ENCODE data around the gene DRD4. TPM values are rescaled to one million over a fixed set of nuclear protein-coding genes. Genes with fewer than 3 reads are reported as not detected.
A peak's percentile ranks its signal among the peaks of the same experiment; 100 is the strongest.

The DRD4 gene
- total and polyA plus RNA-seq, 3 experiments from 2014 or later, result 0.22 to 0.31 TPM; not detected in 1

GRCh38 chr11:606245-606644 lies 30.8 kb upstream of the DRD4 start:
- peaks cover 0 to 81% (median 9%) of the 10 kb centered on the region in 3 donors for H3K36me3 Mint-ChIP-seq
- no peaks in the 10 kb centered on the region for H3K9me3 ChIP-seq (ENCODE audit: low read length)
- H3K4me1 Mint-ChIP-seq, result no peaks in the 10 kb centered on the region
- H3K4me3 ChIP-seq (ENCODE audit: low read length), result no peak overlapping the region
- no peaks in the 10 kb centered on the region for H3K27me3 Mint-ChIP-seq
- H3K4me3 Mint-ChIP-seq, result no peak overlapping the region
- DNase-seq, result no peak
- H3K4me1 ChIP-seq (ENCODE audit: insufficient read depth, low read length), result no peaks in the 10 kb centered on the region
- H3K27ac ChIP-seq (ENCODE audit: low read depth, low read length), result no peak overlapping the region
- peak overlapping the region in 1 of 8 donors; percentile 42 for H3K27ac Mint-ChIP-seq
- ChIA-PET CTCF (no interaction called here), POLR2A (interaction anchor here (0.8 kb wide), 1 partner anchor 30 kb away, joined by 5 read pairs; the partner anchor contains the start of gene PHRF1)
- no peaks in the 10 kb centered on the region for H3K9me3 Mint-ChIP-seq
- no peaks in the 10 kb centered on the region for H3K27me3 ChIP-seq (ENCODE audit: insufficient read depth, low read length, poor library complexity, severe bottlenecking)
- peaks cover 36% of the 10 kb centered on the region for H3K36me3 ChIP-seq (ENCODE audit: insufficient read depth, low read length)

- Mint-ChIP-seq H3K27ac (peak overlapping the region in 3 of 8 donors; percentile 42 to 88 (median 52)), H3K4me1 (peaks cover 0 to 3% (median 2%) of the 10 kb centered on the region in 3 donors), H3K4me3 (no peak overlapping the region), H3K36me3 (peaks cover 0 to 81% (median 7%) of the 10 kb centered on the region in 3 donors), H3K27me3 (no peaks in the 10 kb centered on the region), H3K9me3 (no peaks in the 10 kb centered on the region)
- Histone ChIP-seq H3K27me3 (ENCODE audit: insufficient read depth, low read length, poor library complexity, severe bottlenecking) (no peaks in the 10 kb centered on the region), H3K36me3 (ENCODE audit: insufficient read depth, low read length) (peaks cover 36% of the 10 kb centered on the region), H3K27ac (ENCODE audit: low read depth, low read length) (no peak overlapping the region), H3K4me1 (ENCODE audit: insufficient read depth, low read length) (no peaks in the 10 kb centered on the region), H3K4me3 (ENCODE audit: low read length) (no peak overlapping the region), H3K9me3 (ENCODE audit: low read length) (no peaks in the 10 kb centered on the region)
- CTCF ChIA-PET, result no interaction called here
- POLR2A ChIA-PET, result no interaction called here
- DNase-seq, result no peak
These were observed 29.9 kb upstream of the DRD4 start for GRCh38 chr11:607020-607780.

- H3K4me1 ChIP-seq (ENCODE audit: insufficient read depth, low read length), result peaks cover 1% of the 10 kb centered on the region
- H3K9me3 ChIP-seq (ENCODE audit: low read length), result no peaks in the 10 kb centered on the region
- H3K36me3 ChIP-seq (ENCODE audit: insufficient read depth, low read length), result peaks cover 43% of the 10 kb centered on the region
- H3K9me3 Mint-ChIP-seq, result no peaks in the 10 kb centered on the region
- H3K4me1 Mint-ChIP-seq, result peaks cover 0 to 6% (median 3%) of the 10 kb centered on the region in 3 donors
- ChIA-PET POLR2A (interaction anchor here (0.5 kb wide), 1 partner anchor 176 kb away, joined by 4 read pairs; no protein-coding TSS in a partner anchor), CTCF (no interaction called here)
- no peak overlapping the region for H3K27ac Mint-ChIP-seq
- peak overlapping the region in 1 of 7 donors; percentile 48 for H3K4me3 Mint-ChIP-seq
- no peak overlapping the region for H3K4me3 ChIP-seq (ENCODE audit: low read length)
- H3K36me3 Mint-ChIP-seq, result peaks cover 0 to 84% (median 7%) of the 10 kb centered on the region in 3 donors
- no peak overlapping the region for H3K27ac ChIP-seq (ENCODE audit: low read depth, low read length)
- no peaks in the 10 kb centered on the region for H3K27me3 ChIP-seq (ENCODE audit: insufficient read depth, low read length, poor library complexity, severe bottlenecking)
- no peak for DNase-seq
- H3K27me3 Mint-ChIP-seq, result no peaks in the 10 kb centered on the region
These were observed 29.0 kb upstream of the DRD4 start for GRCh38 chr11:607971-608659.

- peak overlapping the region in 2 of 7 donors; percentile 23 to 48 for H3K4me3 Mint-ChIP-seq
- Histone ChIP-seq H3K36me3 (ENCODE audit: insufficient read depth, low read length) (peaks cover 45% of the 10 kb centered on the region), H3K9me3 (ENCODE audit: low read length) (no peaks in the 10 kb centered on the region), H3K27me3 (ENCODE audit: insufficient read depth, low read length, poor library complexity, severe bottlenecking) (no peaks in the 10 kb centered on the region), H3K4me3 (ENCODE audit: low read length) (no peak overlapping the region), H3K4me1 (ENCODE audit: insufficient read depth, low read length) (peaks cover 6% of the 10 kb centered on the region), H3K27ac (ENCODE audit: low read depth, low read length) (no peak overlapping the region)
- H3K36me3 Mint-ChIP-seq, result peaks cover 0 to 81% (median 7%) of the 10 kb centered on the region in 3 donors
- H3K4me1 Mint-ChIP-seq, result peaks cover 0 to 12% (median 3%) of the 10 kb centered on the region in 3 donors
- no peaks in the 10 kb centered on the region for H3K27me3 Mint-ChIP-seq
- ChIA-PET CTCF (no interaction called here), POLR2A (no interaction called here)
- H3K9me3 Mint-ChIP-seq, result no peaks in the 10 kb centered on the region
- peak overlapping the region in 3 of 8 donors; percentile 42 to 64 (median 61) for H3K27ac Mint-ChIP-seq
- no peak for DNase-seq
These were observed 28.2 kb upstream of the DRD4 start for GRCh38 chr11:608791-609251.

- no peaks in the 10 kb centered on the region for H3K9me3 ChIP-seq (ENCODE audit: low read length)
- H3K4me3 ChIP-seq (ENCODE audit: low read length), result no peak overlapping the region
- Mint-ChIP-seq H3K4me3 (no peak overlapping the region), H3K36me3 (peaks cover 0 to 79% (median 4%) of the 10 kb centered on the region in 3 donors), H3K4me1 (peaks cover 0 to 18% (median 6%) of the 10 kb centered on the region in 3 donors), H3K9me3 (no peaks in the 10 kb centered on the region), H3K27ac (no peak overlapping the region), H3K27me3 (no peaks in the 10 kb centered on the region)
- H3K4me1 ChIP-seq (ENCODE audit: insufficient read depth, low read length), result peaks cover 12% of the 10 kb centered on the region
- ChIA-PET POLR2A (no interaction called here), CTCF (no interaction called here)
- no peak overlapping the region for H3K27ac ChIP-seq (ENCODE audit: low read depth, low read length)
- H3K27me3 ChIP-seq (ENCODE audit: insufficient read depth, low read length, poor library complexity, severe bottlenecking), result no peaks in the 10 kb centered on the region
- no peak for DNase-seq
- peaks cover 45% of the 10 kb centered on the region for H3K36me3 ChIP-seq (ENCODE audit: insufficient read depth, low read length)
These were observed 27.7 kb upstream of the DRD4 start for GRCh38 chr11:609341-609811.

GRCh38 chr11:610146-610801 lies 26.8 kb upstream of the DRD4 start:
- H3K4me3 Mint-ChIP-seq, result no peak overlapping the region
- ChIA-PET POLR2A (no interaction called here), CTCF (no interaction called here)
- no peaks in the 10 kb centered on the region for H3K27me3 Mint-ChIP-seq
- Histone ChIP-seq H3K27ac (ENCODE audit: low read depth, low read length) (no peak overlapping the region), H3K4me3 (ENCODE audit: low read length) (no peak overlapping the region), H3K4me1 (ENCODE audit: insufficient read depth, low read length) (peaks cover 18% of the 10 kb centered on the region), H3K36me3 (ENCODE audit: insufficient read depth, low read length) (peaks cover 38% of the 10 kb centered on the region), H3K9me3 (ENCODE audit: low read length) (no peaks in the 10 kb centered on the region), H3K27me3 (ENCODE audit: insufficient read depth, low read length, poor library complexity, severe bottlenecking) (no peaks in the 10 kb centered on the region)
- H3K36me3 Mint-ChIP-seq, result peaks cover 0 to 75% (median 4%) of the 10 kb centered on the region in 3 donors
- H3K9me3 Mint-ChIP-seq, result no peaks in the 10 kb centered on the region
- DNase-seq, result no peak
- H3K4me1 Mint-ChIP-seq, result peaks cover 0 to 22% (median 8%) of the 10 kb centered on the region in 3 donors
- peak overlapping the region in 2 of 8 donors; percentile 47 to 96 for H3K27ac Mint-ChIP-seq

GRCh38 chr11:611001-611996 lies 25.8 kb upstream of the DRD4 start:
- H3K27me3 ChIP-seq (ENCODE audit: insufficient read depth, low read length, poor library complexity, severe bottlenecking), result no peaks in the 10 kb centered on the region
- no peak overlapping the region for H3K4me3 ChIP-seq (ENCODE audit: low read length)
- no peak for DNase-seq
- Mint-ChIP-seq H3K4me1 (peaks cover 0 to 27% (median 10%) of the 10 kb centered on the region in 3 donors), H3K9me3 (no peaks in the 10 kb centered on the region), H3K27ac (peak overlapping the region in 3 of 8 donors; percentile 86 to 98 (median 96)), H3K36me3 (peaks cover 0 to 72% (median 4%) of the 10 kb centered on the region in 3 donors), H3K27me3 (no peaks in the 10 kb centered on the region), H3K4me3 (no peak overlapping the region)
- peaks cover 35% of the 10 kb centered on the region for H3K36me3 ChIP-seq (ENCODE audit: insufficient read depth, low read length)
- no peaks in the 10 kb centered on the region for H3K9me3 ChIP-seq (ENCODE audit: low read length)
- CTCF ChIA-PET, result no interaction called here
- no peak overlapping the region for H3K27ac ChIP-seq (ENCODE audit: low read depth, low read length)
- peaks cover 18% of the 10 kb centered on the region for H3K4me1 ChIP-seq (ENCODE audit: insufficient read depth, low read length)
- POLR2A ChIA-PET, result interaction anchor here (1.1 kb wide), 1 partner anchor 20 kb away, joined by 3 read pairs; no protein-coding TSS in a partner anchor
